ENCODE measurements around the gene EPC2.

- TF ChIP-seq CTCF (IDR thresholded peaks at IDR 0.05), result no peak
- no peak for TF ChIP-seq POLR2A (IDR thresholded peaks at IDR 0.05)
Observed at GRCh38 chr2:148816176-148816575, 171.6 kb downstream of the EPC2 start.

Data from testis (tissue), 2 donors.